ENCODE data around the gene MAST2. TPM values are rescaled to one million over a fixed set of nuclear protein-coding genes. Genes with fewer than 3 reads are reported as not detected.
"Not testable (repeated sequence)": the region's sequence is repeated elsewhere in the genome, so short reads cannot be mapped to it uniquely, and the experiment has no call there.

MAST2 gene
- total RNA-seq, 2 donors from 2014 or later, result 9.9 TPM

GRCh38 chr1:45842786-45843185, 39.4 kb downstream of the MAST2 start:
- no peaks in the 10 kb centered on the region for H3K9me3 ChIP-seq
- DNase-seq (no peak), ATAC-seq (no peak)
- no peaks in the 10 kb centered on the region for H3K4me1 ChIP-seq
- no peaks in the 10 kb centered on the region for H3K27me3 ChIP-seq
- no peak overlapping the region for H3K27ac ChIP-seq
- 92 to 95% methylated on average over 1 of the region's 1 CpG for WGBS, 2 donors
- intact Hi-C loops (cut with DNase I), result no loop called here
- no peak for TF ChIP-seq POLR2A (IDR thresholded peaks at IDR 0.05)
- TF ChIP-seq, protein P1, sequence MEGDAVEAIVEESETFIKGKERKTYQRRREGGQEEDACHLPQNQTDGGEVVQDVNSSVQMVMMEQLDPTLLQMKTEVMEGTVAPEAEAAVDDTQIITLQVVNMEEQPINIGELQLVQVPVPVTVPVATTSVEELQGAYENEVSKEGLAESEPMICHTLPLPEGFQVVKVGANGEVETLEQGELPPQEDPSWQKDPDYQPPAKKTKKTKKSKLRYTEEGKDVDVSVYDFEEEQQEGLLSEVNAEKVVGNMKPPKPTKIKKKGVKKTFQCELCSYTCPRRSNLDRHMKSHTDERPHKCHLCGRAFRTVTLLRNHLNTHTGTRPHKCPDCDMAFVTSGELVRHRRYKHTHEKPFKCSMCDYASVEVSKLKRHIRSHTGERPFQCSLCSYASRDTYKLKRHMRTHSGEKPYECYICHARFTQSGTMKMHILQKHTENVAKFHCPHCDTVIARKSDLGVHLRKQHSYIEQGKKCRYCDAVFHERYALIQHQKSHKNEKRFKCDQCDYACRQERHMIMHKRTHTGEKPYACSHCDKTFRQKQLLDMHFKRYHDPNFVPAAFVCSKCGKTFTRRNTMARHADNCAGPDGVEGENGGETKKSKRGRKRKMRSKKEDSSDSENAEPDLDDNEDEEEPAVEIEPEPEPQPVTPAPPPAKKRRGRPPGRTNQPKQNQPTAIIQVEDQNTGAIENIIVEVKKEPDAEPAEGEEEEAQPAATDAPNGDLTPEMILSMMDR (IDR thresholded peaks at IDR 0.05), result no peak
- no peak overlapping the region for H3K4me3 ChIP-seq
- H3K36me3 ChIP-seq (replicated peaks in 1 of 2; ENCODE audit: insufficient read depth in 1 of 2, low read depth in 2 of 2), result no peaks in the 10 kb centered on the region

GRCh38 chr1:45843474-45843905, 40.1 kb downstream of the MAST2 start:
- ATAC-seq (no peak), DNase-seq (no peak)
- Histone ChIP-seq H3K4me1 (peaks cover 5% of the 10 kb centered on the region), H3K27ac (no peak overlapping the region), H3K36me3 (replicated peaks in 1 of 2; ENCODE audit: insufficient read depth in 1 of 2, low read depth in 2 of 2) (no peaks in the 10 kb centered on the region), H3K4me3 (no peak overlapping the region), H3K27me3 (no peaks in the 10 kb centered on the region), H3K9me3 (no peaks in the 10 kb centered on the region)
- TF ChIP-seq POLR2A (IDR thresholded peaks at IDR 0.05), result no peak
- TF ChIP-seq, protein P1 (IDR thresholded peaks at IDR 0.05), result no peak
- intact Hi-C loops (cut with DNase I), result no loop called here

- H3K9me3 ChIP-seq; H3K27ac ChIP-seq; intact Hi-C loops (cut with DNase I); H3K27me3 ChIP-seq; H3K4me1 ChIP-seq; ATAC-seq; H3K36me3 ChIP-seq (replicated peaks in 1 of 2; ENCODE audit: insufficient read depth in 1 of 2, low read depth in 2 of 2); H3K4me3 ChIP-seq; DNase-seq: not testable (repeated sequence)
- WGBS, 2 donors, result 69 to 73% methylated on average over 4 of the region's 4 CpGs
Measured at GRCh38 chr1:45844000-45844399, 40.6 kb downstream of the MAST2 start.

DNA sequence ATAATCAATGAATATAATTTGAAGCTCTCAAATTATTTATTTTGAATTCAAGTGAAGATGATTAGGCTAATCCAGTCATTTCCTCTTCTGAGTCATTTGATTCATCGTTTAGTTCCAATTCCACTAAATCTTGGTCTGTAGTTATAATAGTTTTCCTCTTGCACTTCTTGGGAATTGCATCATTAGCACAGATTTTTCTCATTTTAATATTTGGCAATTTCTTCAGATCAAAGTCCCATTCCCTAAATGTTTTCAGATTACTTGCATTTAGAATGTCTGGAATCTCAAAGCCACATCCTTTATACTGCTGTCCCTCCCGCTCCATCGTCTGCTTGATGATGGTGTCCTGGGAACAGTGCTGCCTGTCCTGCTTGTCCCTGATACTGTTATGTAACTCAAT, 43.5 kb downstream of the MAST2 start:
- H3K4me3 ChIP-seq, result no peak overlapping the region
- H3K36me3 ChIP-seq (replicated peaks in 1 of 2; ENCODE audit: insufficient read depth in 1 of 2, low read depth in 2 of 2), result no peaks in the 10 kb centered on the region
- peaks cover 11% of the 10 kb centered on the region for H3K4me1 ChIP-seq
- no peak for DNase-seq
- H3K9me3 ChIP-seq, result no peaks in the 10 kb centered on the region
- WGBS, 2 donors, result 85 to 89% methylated on average over 3 of the region's 3 CpGs
- H3K27me3 ChIP-seq, result no peaks in the 10 kb centered on the region
- intact Hi-C loops (cut with DNase I), result no loop called here
- no peak for ATAC-seq
- no peak overlapping the region for H3K27ac ChIP-seq
- TF ChIP-seq, protein P1 (IDR thresholded peaks at IDR 0.05), result no peak
- no peak for TF ChIP-seq POLR2A (IDR thresholded peaks at IDR 0.05)

- intact Hi-C loops (cut with DNase I), result no loop called here
- Histone ChIP-seq H3K4me1 (peaks cover 11% of the 10 kb centered on the region), H3K27ac (no peak overlapping the region), H3K27me3 (no peaks in the 10 kb centered on the region), H3K9me3 (no peaks in the 10 kb centered on the region), H3K4me3 (no peak overlapping the region), H3K36me3 (replicated peaks in 1 of 2; ENCODE audit: insufficient read depth in 1 of 2, low read depth in 2 of 2) (no peaks in the 10 kb centered on the region)
- TF ChIP-seq, protein P1 (IDR thresholded peaks at IDR 0.05), result no peak
- ATAC-seq, result no peak
- no peak for DNase-seq
- WGBS, 2 donors, result 37 to 40% methylated on average over 2 of the region's 2 CpGs
Measured at GRCh38 chr1:45848097-45848496, 44.7 kb downstream of the MAST2 start.
